Fibroblast of lung (primary cell): ENCODE measurements around the gene CST9.
"Not testable (repeated sequence)": the region's sequence is repeated elsewhere in the genome, so short reads cannot be mapped to it uniquely, and the experiment has no call there.

ENCODE experiments used
- EZH2 ChIP-seq: IDR thresholded peaks from 2 replicates; pipeline ENCODE4 v1.5.1; 2012; ENCODE audit warnings: low read length, control low read depth, mild to moderate bottlenecking; ENCODE audit errors: missing control alignments
- TF ChIP-seq, protein P1 (sequence below), 2 donors: IDR thresholded peaks in 1 of 2; conservative IDR thresholded peaks in 1 of 2; 1 replicate in 1 of 2; 2 replicates in 1 of 2; pipeline ENCODE4 v1.5.1; 2011 to 2012; ENCODE audit warnings: low read length in 2 of 2, control low read depth in 1 of 2, inconsistent platforms in 1 of 2, low read depth in 1 of 2, mild to moderate bottlenecking in 1 of 2

DNA sequence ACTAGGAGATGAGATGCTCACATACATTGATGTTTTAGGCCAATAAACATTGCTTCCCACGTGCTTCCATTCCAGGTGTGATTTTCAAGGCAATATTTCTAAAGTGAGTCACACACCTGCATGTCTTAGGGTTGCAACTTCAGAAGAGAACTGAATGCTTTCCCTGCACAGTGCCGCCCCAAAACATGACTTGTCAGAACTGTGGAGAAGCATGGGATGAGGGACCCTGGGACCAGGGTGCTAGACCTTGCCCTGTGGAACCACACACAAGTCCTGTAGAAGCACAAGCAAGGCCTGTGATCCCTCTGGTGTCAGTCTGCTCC is 30.0 kb upstream of the CST9 start:
- TF ChIP-seq, protein P1, sequence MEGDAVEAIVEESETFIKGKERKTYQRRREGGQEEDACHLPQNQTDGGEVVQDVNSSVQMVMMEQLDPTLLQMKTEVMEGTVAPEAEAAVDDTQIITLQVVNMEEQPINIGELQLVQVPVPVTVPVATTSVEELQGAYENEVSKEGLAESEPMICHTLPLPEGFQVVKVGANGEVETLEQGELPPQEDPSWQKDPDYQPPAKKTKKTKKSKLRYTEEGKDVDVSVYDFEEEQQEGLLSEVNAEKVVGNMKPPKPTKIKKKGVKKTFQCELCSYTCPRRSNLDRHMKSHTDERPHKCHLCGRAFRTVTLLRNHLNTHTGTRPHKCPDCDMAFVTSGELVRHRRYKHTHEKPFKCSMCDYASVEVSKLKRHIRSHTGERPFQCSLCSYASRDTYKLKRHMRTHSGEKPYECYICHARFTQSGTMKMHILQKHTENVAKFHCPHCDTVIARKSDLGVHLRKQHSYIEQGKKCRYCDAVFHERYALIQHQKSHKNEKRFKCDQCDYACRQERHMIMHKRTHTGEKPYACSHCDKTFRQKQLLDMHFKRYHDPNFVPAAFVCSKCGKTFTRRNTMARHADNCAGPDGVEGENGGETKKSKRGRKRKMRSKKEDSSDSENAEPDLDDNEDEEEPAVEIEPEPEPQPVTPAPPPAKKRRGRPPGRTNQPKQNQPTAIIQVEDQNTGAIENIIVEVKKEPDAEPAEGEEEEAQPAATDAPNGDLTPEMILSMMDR (conservative IDR thresholded peaks at IDR 0.05 in 1 of 2, IDR thresholded peaks at IDR 0.05 in 1 of 2; ENCODE audit: low read depth in 1 of 2, low read length in 2 of 2) = not testable (repeated sequence)
- TF ChIP-seq EZH2 = not testable (repeated sequence)
